Activated CD4-positive, alpha-beta T cell treated with anti-CD3 and anti-CD28 coated beads, Interleukin-2, amount 10 ng/mL, durations not matched to agents 7 days and 5 days (primary cell): ENCODE results near the gene C3orf49. TPM values are rescaled to one million over a fixed set of nuclear protein-coding genes. Genes with fewer than 3 reads are reported as not detected.

Source experiments
- CTCF ChIA-PET: fragments of 350-600 bp; sonication (Branson Sonifier 250); formaldehyde crosslinking; loops from one replicate; lab custom pipeline; 2021; ENCODE audit warnings: antibody characterized with exemption; lab: Charles Lee
- POLR2A ChIA-PET: fragments of 350-600 bp; sonication (Branson Sonifier 250); formaldehyde crosslinking; loops from one replicate; lab custom pipeline; 2021; ENCODE audit warnings: antibody characterized with exemption; lab: Charles Lee
- DNase-seq: peaks from one replicate; pipeline ENCODE4 v3.0.0-alpha.2; 2020
- H3K27ac Mint-ChIP-seq: one replicate; pipeline ENCODE4 v1.8.0; 2021; ENCODE audit warnings: mild to moderate bottlenecking, moderate library complexity, mixed read lengths
- H3K27me3 Mint-ChIP-seq: one replicate; pipeline ENCODE4 v1.8.0; 2021; ENCODE audit warnings: mixed read lengths
- H3K36me3 Mint-ChIP-seq: one replicate; pipeline ENCODE4 v1.8.0; 2021; ENCODE audit warnings: low read depth, mixed read lengths
- H3K4me1 Mint-ChIP-seq: one replicate; pipeline ENCODE4 v1.8.0; 2021; ENCODE audit warnings: mixed read lengths
- H3K4me3 Mint-ChIP-seq: one replicate; pipeline ENCODE4 v1.8.0; 2021; ENCODE audit warnings: mild to moderate bottlenecking, moderate library complexity, mixed read lengths
- H3K9me3 Mint-ChIP-seq: one replicate; pipeline ENCODE4 v1.8.0; 2021; ENCODE audit warnings: mixed read lengths
- total RNA-seq, 2 experiments: library from RNA; stranded (reverse); gene quantifications; one replicate each; pipeline ENCODE4 v1.2.3, GENCODE V29; 2021

The C3orf49 gene
- total RNA-seq, 2 experiments from 2014 or later: not detected

DNA sequence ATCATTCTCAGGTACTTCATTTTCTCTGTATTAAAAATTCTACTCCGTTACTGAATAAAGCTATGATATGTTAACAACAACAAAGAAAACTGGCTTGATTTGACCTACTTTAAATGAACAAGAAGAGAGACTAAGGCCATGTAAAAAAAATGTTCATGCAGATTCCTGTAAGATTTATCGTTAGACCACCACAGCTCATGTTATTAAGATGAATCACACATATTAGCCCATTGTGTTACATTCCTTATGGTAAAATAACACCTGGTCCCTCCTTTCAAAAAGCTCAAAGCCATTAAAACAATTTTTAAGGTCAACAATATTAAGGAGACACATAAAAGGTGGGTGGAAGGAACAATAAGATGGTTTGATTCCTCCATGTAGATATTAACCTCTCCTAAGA is 38.2 kb downstream of the C3orf49 start:
- Mint-ChIP-seq H3K27me3 (no peaks in the 10 kb centered on the region), H3K4me3 (no peak overlapping the region), H3K9me3 (no peaks in the 10 kb centered on the region), H3K4me1 (peaks cover 41% of the 10 kb centered on the region), H3K27ac (no peak overlapping the region), H3K36me3 (peaks cover 15% of the 10 kb centered on the region)
- ChIA-PET CTCF (interaction anchor here (1.1 kb wide), 1 partner anchor 92 kb away, joined by 3 read pairs; no protein-coding TSS in a partner anchor), POLR2A (no interaction called here)
- no peak for DNase-seq

DNA sequence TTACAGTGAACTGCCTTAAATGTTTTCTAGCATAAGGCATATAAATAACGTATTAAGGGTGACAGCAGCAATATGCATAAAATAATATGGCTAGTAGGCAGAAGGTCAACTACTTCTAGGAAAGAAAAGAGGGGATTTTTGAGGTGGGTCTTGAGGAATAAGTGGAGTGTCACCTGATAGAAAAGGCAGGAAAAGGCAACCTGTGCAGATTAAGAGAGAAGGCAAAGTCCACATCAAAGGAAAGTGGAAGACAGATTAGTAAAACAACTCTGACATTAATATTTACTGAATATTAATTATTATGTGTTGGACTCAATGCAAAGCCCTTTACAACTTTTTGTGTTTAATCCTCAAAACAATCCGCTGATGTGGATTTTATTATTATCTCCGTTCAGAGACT is 41.7 kb downstream of the C3orf49 start:
- Mint-ChIP-seq H3K36me3 (peaks cover 19% of the 10 kb centered on the region), H3K4me3 (no peak overlapping the region), H3K27me3 (no peaks in the 10 kb centered on the region), H3K4me1 (peaks cover 52% of the 10 kb centered on the region), H3K9me3 (no peaks in the 10 kb centered on the region), H3K27ac (no peak overlapping the region)
- CTCF ChIA-PET: no interaction called here
- no peak for DNase-seq
- POLR2A ChIA-PET: no interaction called here

DNA sequence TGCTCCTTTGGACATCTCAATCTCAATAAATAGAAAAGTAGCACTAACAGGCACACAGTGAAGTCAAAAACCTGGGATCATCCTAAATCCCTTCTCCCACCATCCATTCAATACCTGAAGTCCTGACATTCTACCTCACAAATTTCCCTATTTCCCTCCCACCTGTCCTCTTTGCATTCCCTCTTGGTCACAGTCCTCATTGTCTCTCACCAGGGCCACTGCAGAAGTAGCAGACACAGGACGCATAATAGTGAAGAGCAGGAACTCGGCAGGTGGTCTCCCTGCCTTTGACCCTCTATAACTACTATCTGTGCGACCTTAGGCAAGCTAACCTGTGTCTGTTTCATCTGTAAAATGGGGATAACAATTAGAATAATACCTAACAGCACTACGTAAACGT is 42.2 kb downstream of the C3orf49 start:
- CTCF ChIA-PET: no interaction called here
- Mint-ChIP-seq H3K4me1 (peaks cover 53% of the 10 kb centered on the region), H3K4me3 (no peak overlapping the region), H3K27me3 (no peaks in the 10 kb centered on the region), H3K9me3 (no peaks in the 10 kb centered on the region), H3K36me3 (peaks cover 24% of the 10 kb centered on the region), H3K27ac (no peak overlapping the region)
- no peak for DNase-seq
- POLR2A ChIA-PET: no interaction called here

DNA sequence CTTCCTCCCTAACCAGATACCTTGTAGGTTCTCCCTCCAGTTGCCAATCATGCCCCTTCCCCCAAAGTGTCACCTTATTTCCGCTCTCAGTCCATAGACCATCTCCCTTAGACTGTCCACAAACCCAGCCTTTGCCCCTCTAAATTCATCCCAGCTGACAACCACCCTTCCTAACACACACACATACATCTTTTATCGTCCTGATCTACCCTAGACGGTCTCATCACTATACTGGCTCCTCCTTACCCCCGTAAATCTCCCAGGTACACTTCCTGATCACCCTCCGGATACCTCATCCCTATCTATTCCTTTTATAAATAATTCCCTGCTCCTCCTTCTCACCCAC is 43.7 kb downstream of the C3orf49 start:
- DNase-seq: no peak
- ChIA-PET CTCF (no interaction called here), POLR2A (no interaction called here)
- Mint-ChIP-seq H3K4me3 (peak overlapping the region; percentile 79), H3K27me3 (no peaks in the 10 kb centered on the region), H3K36me3 (peaks cover 32% of the 10 kb centered on the region), H3K4me1 (peaks cover 56% of the 10 kb centered on the region), H3K9me3 (no peaks in the 10 kb centered on the region), H3K27ac (peak overlapping the region; percentile 97)

DNA sequence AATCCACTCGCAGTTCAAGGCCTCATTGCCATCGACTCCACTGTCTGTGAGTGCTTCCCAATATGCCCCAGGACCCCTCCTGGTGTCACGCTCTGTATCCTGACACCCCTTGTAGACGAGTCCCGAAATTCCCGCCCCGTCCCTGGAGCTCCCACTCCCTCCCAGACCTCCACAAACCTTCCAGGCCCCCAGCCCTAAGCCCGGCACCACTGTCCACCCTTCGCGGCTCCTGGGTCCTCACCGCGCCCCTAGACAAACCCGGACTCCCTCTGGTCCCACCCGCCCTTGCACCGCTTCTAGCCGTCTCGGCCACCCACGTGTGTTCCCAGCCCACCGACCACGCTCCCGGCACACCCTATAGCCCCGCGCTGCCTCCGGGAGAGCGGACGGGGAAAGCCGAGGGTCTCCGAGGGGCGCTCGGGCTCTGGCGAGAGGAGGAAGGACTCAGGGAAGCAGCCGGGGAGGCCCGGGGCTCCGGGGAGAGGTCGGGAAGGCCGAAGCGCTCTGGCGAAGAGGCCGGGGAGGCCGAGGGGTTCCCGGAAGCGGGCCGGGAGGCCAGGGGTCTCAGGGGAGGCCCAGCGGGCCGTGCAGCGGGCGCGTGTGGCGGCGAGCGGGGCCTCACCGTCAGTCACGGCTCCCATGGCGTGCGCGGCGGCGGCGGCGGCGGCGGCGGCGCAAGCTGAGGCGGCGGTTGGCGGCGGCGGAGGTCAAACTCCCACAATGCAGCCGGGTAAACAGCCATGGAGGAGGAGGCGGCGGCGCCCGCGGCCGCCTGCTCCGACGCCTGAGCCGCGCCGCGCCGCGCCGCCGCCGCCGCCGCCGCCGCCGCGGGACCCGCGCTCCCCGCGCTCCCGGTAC is 44.3 kb downstream of the C3orf49 start, which contains the start of the genes ATXN7 and THOC7:
Gene ATXN7, plus strand, starts transcription at position 718 of the 858 bp plus-strand sequence. CDS start 48,732 bp downstream, outside the sequence.
Gene THOC7, minus strand, starts transcription at position 656 of the 858 bp plus-strand sequence. Its CDS starts 15 bp downstream, at position 641.
- peaks cover 62% of the 10 kb centered on the region for H3K4me1 Mint-ChIP-seq
- CTCF ChIA-PET: no interaction called here
- H3K27me3 Mint-ChIP-seq: no peaks in the 10 kb centered on the region
- peaks cover 34% of the 10 kb centered on the region for H3K36me3 Mint-ChIP-seq
- peak; percentile 70 for DNase-seq
- POLR2A ChIA-PET: no interaction called here
- H3K27ac Mint-ChIP-seq: peak within 1 kb of the TSS; percentile 98
- peak within 1 kb of the TSS; percentile 92 for H3K4me3 Mint-ChIP-seq
- no peaks in the 10 kb centered on the region for H3K9me3 Mint-ChIP-seq

DNA sequence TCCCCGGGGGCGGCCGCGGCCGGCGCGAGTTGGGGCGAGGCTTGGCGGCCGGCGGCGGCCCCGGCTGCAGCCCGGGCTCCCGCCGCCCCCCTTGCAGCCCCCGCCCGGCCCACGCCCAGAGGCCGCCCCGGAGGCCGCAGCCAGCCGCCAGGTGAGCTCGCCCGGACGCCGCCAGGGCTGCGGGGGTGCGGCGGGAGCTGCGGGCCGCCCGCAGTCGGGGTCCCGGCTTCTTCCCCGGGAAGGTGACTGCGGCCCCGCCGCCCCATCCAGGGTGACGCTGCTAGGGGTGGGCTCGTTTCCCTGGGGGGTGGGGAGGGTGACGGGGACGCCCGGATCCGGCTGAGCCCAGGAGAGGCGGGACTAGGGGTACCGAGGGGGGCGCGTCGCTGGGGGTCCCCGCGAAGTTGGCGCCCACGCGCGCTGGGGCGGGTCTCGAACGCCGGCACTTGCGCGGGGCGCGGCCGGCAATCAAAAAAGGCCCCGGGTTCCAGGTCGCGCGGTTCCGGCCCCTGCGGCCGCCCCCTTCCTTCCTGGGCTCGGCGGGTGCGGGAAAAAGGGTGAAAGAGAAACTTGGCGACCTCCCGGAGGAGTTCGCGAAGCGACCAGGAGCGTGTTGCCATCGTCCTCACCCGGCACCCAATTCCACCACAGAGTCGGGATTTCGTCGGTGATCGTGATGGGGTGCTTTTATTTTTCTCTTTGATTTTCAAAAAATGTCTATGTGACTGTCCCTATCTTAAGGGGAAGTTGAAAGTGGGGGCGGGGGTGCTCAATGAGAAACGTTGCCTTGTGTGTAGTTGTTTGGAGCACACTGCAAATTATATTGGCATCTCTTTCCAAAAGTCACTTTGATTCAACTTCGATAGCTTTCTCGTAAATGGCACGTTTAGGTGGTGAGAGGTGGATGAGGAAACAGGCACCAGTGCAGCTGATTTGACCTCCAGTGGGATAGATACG is 45.2 kb downstream of the C3orf49 start:
- ChIA-PET POLR2A (no interaction called here), CTCF (no interaction called here)
- Mint-ChIP-seq H3K36me3 (peaks cover 37% of the 10 kb centered on the region), H3K27me3 (no peaks in the 10 kb centered on the region), H3K4me3 (peak overlapping the region; percentile 92), H3K27ac (peak overlapping the region; percentile 98), H3K4me1 (peaks cover 63% of the 10 kb centered on the region), H3K9me3 (no peaks in the 10 kb centered on the region)
- peak; percentile 42 for DNase-seq

DNA sequence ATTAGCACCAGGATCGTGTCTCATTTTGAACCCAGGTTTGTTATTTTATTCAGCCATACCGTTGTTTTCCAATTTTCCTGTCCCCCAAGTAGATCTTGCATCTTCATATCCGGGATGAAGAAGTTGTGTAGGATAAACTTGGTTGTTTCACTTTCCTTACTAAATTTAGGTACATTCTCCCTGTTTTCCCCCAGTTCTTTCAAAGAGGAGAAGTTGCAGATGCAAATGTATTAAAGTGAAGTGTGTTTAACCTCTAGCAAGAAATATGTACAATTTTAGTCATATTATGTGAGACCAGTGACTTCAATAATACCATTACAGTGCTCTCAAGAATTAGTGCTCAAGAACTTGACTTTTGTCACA is 45.8 kb downstream of the C3orf49 start:
- ChIA-PET CTCF (no interaction called here), POLR2A (no interaction called here)
- Mint-ChIP-seq H3K4me1 (peaks cover 64% of the 10 kb centered on the region), H3K36me3 (peaks cover 40% of the 10 kb centered on the region), H3K4me3 (peak overlapping the region; percentile 92), H3K9me3 (no peaks in the 10 kb centered on the region), H3K27ac (peak overlapping the region; percentile 98), H3K27me3 (no peaks in the 10 kb centered on the region)
- DNase-seq: no peak

DNA sequence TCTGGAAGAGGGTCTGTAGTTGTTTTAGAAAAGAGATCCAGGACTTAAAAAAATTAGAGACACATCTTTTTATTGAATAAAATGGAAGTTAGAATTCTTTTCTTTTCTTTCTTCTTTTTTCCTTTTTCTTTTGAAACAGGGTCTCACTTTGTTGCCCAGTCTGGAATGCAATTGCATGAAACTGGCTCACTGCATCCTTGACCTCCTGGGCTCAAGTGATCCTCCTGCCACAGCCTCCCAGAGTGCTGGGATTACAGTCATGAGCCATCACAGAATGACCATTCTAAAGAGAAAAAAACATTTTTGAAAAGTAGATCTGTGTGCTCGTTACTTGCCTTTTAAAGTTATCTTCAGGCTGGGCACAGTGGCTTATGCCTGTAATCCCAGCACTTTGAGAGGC is 48.1 kb downstream of the C3orf49 start:
- DNase-seq: no peak
- POLR2A ChIA-PET: no interaction called here
- H3K27ac Mint-ChIP-seq: no peak overlapping the region
- H3K9me3 Mint-ChIP-seq: no peaks in the 10 kb centered on the region
- CTCF ChIA-PET: no interaction called here
- peaks cover 56% of the 10 kb centered on the region for H3K4me1 Mint-ChIP-seq
- H3K36me3 Mint-ChIP-seq: peaks cover 38% of the 10 kb centered on the region
- H3K4me3 Mint-ChIP-seq: no peak overlapping the region
- no peaks in the 10 kb centered on the region for H3K27me3 Mint-ChIP-seq

DNA sequence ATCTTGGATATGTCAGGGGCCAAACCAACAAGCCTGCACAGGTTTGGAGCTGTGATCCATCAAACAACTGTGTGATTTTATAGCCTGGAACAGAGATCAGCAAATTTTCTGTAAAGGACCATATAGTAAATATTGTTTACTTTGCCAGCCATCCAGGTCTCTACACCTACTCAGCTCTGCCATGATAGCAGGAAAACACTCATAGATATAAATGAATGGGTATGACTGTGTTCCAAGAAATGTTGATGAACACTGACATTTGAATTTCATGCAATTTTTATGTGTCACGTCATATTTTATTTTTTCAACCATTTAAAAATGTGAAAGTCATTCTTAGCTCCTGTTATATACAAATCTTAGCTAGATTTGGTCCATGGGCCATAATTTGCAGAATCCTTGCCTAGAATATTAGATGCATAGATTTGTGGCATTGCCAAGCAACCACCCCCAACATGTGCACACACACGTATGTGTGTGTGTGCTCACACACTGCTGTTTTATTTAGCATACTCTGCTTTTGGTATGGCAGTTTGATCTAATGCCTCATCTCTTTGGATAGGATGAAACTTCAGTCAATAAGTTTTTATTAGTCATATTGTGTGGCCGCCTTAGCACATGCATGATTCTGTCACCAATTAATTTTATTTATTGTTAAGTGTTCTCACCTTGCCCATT is 51.0 kb downstream of the C3orf49 start:
- CTCF ChIA-PET: interaction anchor here (0.6 to 2.1 kb wide), 2 partner anchors 8 to 14 kb away, joined by 3 to 6 read pairs; no protein-coding TSS in a partner anchor
- H3K27ac Mint-ChIP-seq: no peak overlapping the region
- POLR2A ChIA-PET: no interaction called here
- H3K9me3 Mint-ChIP-seq: no peaks in the 10 kb centered on the region
- no peak overlapping the region for H3K4me3 Mint-ChIP-seq
- no peaks in the 10 kb centered on the region for H3K27me3 Mint-ChIP-seq
- DNase-seq: no peak
- H3K36me3 Mint-ChIP-seq: peaks cover 27% of the 10 kb centered on the region
- peaks cover 58% of the 10 kb centered on the region for H3K4me1 Mint-ChIP-seq

DNA sequence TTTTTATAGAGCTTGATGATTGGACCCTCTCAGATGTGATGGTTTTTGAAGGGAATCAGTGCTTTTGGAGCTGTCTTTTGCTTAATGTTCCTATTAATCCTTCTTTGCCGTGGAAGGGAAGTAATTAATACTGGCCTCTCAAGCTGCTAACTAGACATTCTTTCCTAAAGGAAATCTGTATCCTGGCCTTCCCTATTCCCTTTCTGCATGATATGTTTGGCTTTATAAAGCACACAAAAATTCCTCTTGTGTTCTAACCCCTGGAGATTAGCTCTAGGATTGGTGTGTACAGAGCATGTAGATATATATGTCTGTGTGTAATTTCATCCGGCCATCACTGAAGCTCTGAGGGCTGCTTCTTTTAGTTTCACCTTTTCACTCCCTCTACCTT is 51.5 kb downstream of the C3orf49 start:
- peaks cover 26% of the 10 kb centered on the region for H3K36me3 Mint-ChIP-seq
- no peak for DNase-seq
- H3K9me3 Mint-ChIP-seq: no peaks in the 10 kb centered on the region
- ChIA-PET POLR2A (no interaction called here), CTCF (interaction anchor here (0.6 kb wide), 1 partner anchor 14 kb away, joined by 3 read pairs; no protein-coding TSS in a partner anchor)
- H3K4me3 Mint-ChIP-seq: no peak overlapping the region
- H3K4me1 Mint-ChIP-seq: peaks cover 59% of the 10 kb centered on the region
- H3K27me3 Mint-ChIP-seq: no peaks in the 10 kb centered on the region
- no peak overlapping the region for H3K27ac Mint-ChIP-seq

DNA sequence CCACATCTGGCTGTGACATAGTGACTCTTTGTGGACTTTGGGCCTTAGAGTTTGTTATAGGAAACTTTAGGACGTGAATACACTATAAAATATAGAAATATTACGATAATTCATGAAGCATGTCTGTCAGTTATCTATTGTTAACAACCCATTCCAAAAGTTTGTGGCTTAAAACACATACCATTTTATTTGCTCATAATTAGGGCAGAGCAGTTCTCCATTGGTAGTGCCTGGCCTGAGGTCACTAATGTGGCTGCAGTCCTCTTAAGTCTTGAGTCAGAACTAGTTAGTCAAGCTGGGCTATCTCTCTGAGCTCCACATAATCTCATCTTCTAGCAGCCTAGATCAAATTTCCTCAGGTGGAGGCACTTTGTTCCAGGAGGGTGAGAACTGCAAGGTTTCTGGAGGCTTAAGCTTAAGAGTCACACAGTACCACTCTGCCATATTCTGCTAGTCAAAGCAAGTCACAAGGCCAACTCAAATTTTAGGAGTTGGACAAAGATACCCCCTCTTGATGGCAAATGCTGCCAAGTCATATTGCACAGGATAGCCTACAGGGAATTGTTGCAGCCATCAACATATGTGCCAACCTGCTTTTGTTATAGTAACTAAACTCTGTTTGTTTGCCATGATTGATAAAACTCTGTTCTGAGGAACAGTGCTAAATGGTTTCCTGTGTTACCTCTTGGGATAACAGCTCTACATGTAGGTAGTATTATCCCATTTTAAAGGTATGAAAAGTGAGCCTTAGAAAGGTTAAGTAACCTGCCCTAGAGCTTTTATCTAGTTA is 53.2 kb downstream of the C3orf49 start:
- Mint-ChIP-seq H3K27ac (no peak overlapping the region), H3K4me1 (peaks cover 59% of the 10 kb centered on the region)
- POLR2A ChIA-PET: no interaction called here

DNA sequence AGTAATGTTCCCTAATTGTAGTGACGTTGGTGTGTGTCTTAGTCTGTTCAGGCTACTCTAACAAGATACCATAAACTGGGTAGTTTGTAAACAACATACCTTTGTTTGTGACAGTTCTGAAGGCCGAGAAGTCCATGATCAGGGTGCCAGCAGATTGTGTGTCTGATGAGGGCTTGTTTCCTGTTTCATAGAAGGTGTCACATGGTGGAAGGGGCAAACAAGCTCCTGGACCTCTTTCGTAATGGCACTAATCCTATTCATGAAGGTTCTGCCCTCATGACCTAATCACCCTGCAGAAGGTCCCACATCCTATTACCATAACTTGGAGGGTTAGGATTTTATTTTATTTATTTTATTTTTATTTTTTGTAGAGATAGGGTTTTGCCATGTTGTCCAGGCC is 55.7 kb downstream of the C3orf49 start:
- DNase-seq: no peak
- Mint-ChIP-seq H3K9me3 (no peaks in the 10 kb centered on the region), H3K36me3 (peaks cover 6% of the 10 kb centered on the region), H3K4me3 (no peak overlapping the region), H3K4me1 (peaks cover 60% of the 10 kb centered on the region), H3K27me3 (no peaks in the 10 kb centered on the region), H3K27ac (no peak overlapping the region)
- CTCF ChIA-PET: interaction anchor here (1.0 kb wide), 2 partner anchors 14 to 15 kb away, joined by 3 to 4 read pairs; no protein-coding TSS in a partner anchor
- POLR2A ChIA-PET: no interaction called here

More for the DNA sequence above, 53.2 kb downstream of the C3orf49 start:
- no peak for DNase-seq
- peaks cover 14% of the 10 kb centered on the region for H3K36me3 Mint-ChIP-seq
- H3K27me3 Mint-ChIP-seq: no peaks in the 10 kb centered on the region
- H3K9me3 Mint-ChIP-seq: no peaks in the 10 kb centered on the region
- CTCF ChIA-PET: interaction anchor here (1.5 kb wide), 1 partner anchor 23 kb away, joined by 5 read pairs; no protein-coding TSS in a partner anchor
- no peak overlapping the region for H3K4me3 Mint-ChIP-seq
